ENCODE results near the gene ALKBH5.

DNA sequence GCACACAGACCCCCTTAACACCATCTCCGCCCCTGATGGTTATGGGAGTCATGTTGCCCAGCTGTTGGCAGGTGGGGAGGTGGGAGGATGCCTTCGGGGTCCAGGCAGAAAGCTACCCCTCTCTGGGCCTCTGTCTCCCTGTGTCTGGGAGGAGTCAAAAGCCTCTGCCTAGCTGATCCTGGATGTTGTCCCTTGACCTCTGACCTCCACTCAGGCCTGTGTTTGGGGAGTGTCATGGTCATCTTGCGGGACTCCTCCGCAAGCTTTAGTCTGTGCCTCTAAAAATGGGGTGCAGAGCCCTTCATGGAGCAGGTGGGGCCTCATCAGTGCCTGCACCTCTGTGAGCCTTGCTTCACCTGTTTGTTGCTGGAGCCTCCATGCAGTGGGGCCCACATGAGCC, 45.6 kb downstream of the ALKBH5 start:
- TF ChIP-seq, protein P1, sequence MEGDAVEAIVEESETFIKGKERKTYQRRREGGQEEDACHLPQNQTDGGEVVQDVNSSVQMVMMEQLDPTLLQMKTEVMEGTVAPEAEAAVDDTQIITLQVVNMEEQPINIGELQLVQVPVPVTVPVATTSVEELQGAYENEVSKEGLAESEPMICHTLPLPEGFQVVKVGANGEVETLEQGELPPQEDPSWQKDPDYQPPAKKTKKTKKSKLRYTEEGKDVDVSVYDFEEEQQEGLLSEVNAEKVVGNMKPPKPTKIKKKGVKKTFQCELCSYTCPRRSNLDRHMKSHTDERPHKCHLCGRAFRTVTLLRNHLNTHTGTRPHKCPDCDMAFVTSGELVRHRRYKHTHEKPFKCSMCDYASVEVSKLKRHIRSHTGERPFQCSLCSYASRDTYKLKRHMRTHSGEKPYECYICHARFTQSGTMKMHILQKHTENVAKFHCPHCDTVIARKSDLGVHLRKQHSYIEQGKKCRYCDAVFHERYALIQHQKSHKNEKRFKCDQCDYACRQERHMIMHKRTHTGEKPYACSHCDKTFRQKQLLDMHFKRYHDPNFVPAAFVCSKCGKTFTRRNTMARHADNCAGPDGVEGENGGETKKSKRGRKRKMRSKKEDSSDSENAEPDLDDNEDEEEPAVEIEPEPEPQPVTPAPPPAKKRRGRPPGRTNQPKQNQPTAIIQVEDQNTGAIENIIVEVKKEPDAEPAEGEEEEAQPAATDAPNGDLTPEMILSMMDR (conservative IDR thresholded peaks at IDR 0.05 in 1 of 2, IDR thresholded peaks at IDR 0.05 in 1 of 2; ENCODE audit: low read depth in 1 of 2, low read length in 2 of 2): no peak
- TF ChIP-seq EZH2 (IDR thresholded peaks at IDR 0.05; ENCODE audit: low read length, missing control alignments): no peak
